SK-N-MC (cell line): ENCODE data around the gene GORASP1.

Source experiments
- DNase-seq: peaks from one replicate; pipeline ENCODE4 v3.0.0-alpha.2; 2011; ENCODE audit warnings: low read depth, low spot score
- H3K27ac ChIP-seq: fragments of 200-600 bp; sonication (generic); 2 replicates; pipeline ENCODE4 v1.5.1; 2016; ENCODE audit warnings: mixed run types
- H3K36me3 ChIP-seq: fragments of 200-600 bp; sonication (generic); 2 replicates; pipeline ENCODE4 v1.6.1; 2017; ENCODE audit warnings: antibody characterized with exemption, low read length, mixed read lengths; ENCODE audit not compliant: insufficient read depth
- H3K4me3 ChIP-seq: fragments of 200-600 bp; sonication (generic); 2 replicates; pipeline ENCODE4 v1.5.1; 2016
- H3K9ac ChIP-seq: fragments of 200-600 bp; sonication (generic); 2 replicates; pipeline ENCODE4 v1.8.0; 2017; ENCODE audit warnings: mixed run types, mixed read lengths; ENCODE audit not compliant: insufficient read length
- H3K9me3 ChIP-seq: fragments of 200-600 bp; sonication (generic); 2 replicates; pipeline ENCODE4 v1.6.1; 2017; ENCODE audit warnings: low read depth, mild to moderate bottlenecking, antibody characterized with exemption, low read length, moderate library complexity, mixed read lengths
- EZH2 ChIP-seq: fragments of 200-600 bp; sonication (generic); IDR thresholded peaks from one replicate; pipeline ENCODE4 v1.6.1; 2017; ENCODE audit warnings: antibody characterized with exemption
- FOXP2 ChIP-seq: optimal IDR thresholded peaks from 2 replicates; pipeline ENCODE3; 2011; ENCODE audit warnings: mild to moderate bottlenecking, moderate library complexity; ENCODE audit not compliant: insufficient read depth; ENCODE audit errors: extremely low read length, control extremely low read depth
- POLR2AphosphoS5 ChIP-seq: IDR thresholded peaks from 2 replicates; pipeline ENCODE4 v1.6.1; 2012; ENCODE audit warnings: mild to moderate bottlenecking, low read depth, low read length, borderline replicate concordance

The GORASP1 gene

DNA sequence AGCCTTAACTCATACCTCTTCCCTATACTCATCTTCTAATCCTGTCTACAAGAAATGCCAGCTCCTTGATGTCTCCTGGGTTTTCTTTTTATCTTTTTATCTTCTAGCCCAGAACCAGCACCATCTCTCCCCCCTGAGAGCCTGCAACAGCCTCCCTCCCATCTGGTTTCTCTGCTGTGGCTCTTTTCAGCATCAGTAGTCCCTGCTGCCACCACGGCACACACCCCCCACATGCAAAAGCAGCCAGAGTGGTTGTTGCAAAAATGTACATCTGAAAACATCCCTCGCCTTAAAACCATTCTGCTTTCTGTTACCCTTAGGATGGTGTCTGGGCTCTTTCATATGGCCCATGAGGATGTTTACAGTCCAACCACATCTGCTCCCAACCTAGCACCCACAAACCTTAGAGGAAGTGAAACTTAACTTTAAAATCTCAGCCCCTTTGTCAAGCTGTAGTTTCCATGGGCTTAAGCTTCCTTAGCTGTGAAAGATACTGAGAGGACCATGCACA lies 828 bp upstream of the GORASP1 start:
- H3K36me3 ChIP-seq: no peaks in the 10 kb centered on the region
- H3K27ac ChIP-seq: no peak overlapping the region
- DNase-seq: no peak
- no peak overlapping the region for H3K9ac ChIP-seq
- TF ChIP-seq POLR2AphosphoS5 (no peak), FOXP2 (no peak), EZH2 (no peak)
- H3K4me3 ChIP-seq: peak overlapping the region; percentile 79
- H3K9me3 ChIP-seq: no peaks in the 10 kb centered on the region

DNA sequence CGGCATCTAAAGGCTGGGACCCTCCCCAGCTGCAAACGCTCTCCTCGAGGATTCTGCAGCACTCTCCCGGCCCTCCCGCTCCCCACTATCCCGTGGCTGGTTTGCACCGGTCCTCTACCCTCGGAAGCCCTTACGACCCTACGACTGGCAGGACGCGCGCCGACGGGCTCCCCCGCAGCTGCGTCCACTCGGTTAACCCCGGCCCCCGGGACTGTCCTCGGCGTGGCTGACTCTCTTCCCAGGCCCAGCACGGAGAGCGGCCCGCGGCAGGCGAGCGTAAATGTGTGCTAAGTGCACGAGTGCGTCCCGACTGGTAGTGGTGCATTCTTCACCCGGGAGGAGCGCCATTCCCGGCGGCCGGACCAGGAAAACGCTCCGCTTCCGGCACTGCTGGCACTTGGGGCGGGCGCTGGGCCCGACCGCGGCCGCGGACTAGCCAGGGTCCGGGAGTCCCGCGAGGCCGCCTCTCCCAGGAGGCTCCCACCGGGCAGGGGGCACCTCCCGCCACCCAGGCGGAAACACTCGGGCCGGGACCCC lies 508 bp downstream of the GORASP1 start:
- Histone ChIP-seq H3K9me3 (no peaks in the 10 kb centered on the region), H3K36me3 (no peaks in the 10 kb centered on the region), H3K27ac (no peak overlapping the region), H3K4me3 (peak overlapping the region; percentile 79), H3K9ac (peak overlapping the region; percentile 67)
- no peak for DNase-seq
- TF ChIP-seq EZH2: no peak
- TF ChIP-seq FOXP2: no peak
- TF ChIP-seq POLR2AphosphoS5: no peak

DNA sequence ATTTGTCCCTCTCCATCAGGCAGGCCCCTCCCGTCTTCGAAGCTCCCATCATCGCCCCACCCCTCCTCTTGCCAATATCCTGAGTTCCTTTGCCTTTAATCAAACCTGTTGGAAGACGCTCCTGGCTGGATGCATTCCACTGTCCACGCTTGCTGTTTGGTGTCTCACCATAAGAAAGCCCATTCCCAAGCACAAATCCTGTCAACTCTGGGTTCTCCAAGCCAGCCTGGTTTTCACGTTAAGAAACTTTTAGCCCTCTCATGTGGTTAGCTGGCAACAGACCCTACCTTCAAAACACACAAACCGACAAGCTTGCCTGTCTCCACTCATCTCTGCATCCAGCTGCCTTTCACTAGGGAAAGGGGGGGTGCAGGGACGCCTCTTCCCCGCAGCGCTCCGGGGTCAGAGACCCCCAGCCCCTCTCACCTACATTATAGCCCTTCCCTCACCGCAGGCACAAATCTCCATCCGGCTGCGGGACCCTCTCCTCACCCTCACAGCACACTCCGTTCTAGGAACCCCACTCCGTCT lies 1.1 kb downstream of the GORASP1 start:
- no peak for DNase-seq
- Histone ChIP-seq H3K9me3 (no peaks in the 10 kb centered on the region), H3K36me3 (no peaks in the 10 kb centered on the region), H3K9ac (peak overlapping the region; percentile 67), H3K27ac (no peak overlapping the region), H3K4me3 (peak overlapping the region; percentile 79)
- no peak for TF ChIP-seq EZH2
- no peak for TF ChIP-seq FOXP2
- no peak for TF ChIP-seq POLR2AphosphoS5

DNA sequence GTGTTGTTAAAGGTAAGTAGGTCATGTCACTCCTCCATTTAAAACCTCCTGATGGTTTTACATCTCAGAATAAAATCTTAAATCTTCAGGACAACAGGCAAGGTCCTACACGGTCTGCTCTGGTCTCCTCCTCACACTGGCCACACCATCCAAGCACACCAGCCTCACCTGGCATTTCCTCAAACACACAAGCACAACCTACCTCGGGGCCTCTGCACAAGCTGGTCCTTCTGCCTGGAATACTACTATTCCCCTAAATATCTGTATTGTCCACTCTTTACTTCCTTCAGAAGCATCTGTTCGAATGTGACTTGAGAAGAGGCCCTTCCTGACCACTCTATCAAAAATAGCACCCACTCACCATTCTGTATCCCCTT lies 1.8 kb downstream of the GORASP1 start:
- no peaks in the 10 kb centered on the region for H3K9me3 ChIP-seq
- no peak for DNase-seq
- no peak overlapping the region for H3K4me3 ChIP-seq
- H3K9ac ChIP-seq: no peak overlapping the region
- TF ChIP-seq FOXP2 (no peak), EZH2 (no peak), POLR2AphosphoS5 (no peak)
- H3K36me3 ChIP-seq: no peaks in the 10 kb centered on the region
- no peak overlapping the region for H3K27ac ChIP-seq

DNA sequence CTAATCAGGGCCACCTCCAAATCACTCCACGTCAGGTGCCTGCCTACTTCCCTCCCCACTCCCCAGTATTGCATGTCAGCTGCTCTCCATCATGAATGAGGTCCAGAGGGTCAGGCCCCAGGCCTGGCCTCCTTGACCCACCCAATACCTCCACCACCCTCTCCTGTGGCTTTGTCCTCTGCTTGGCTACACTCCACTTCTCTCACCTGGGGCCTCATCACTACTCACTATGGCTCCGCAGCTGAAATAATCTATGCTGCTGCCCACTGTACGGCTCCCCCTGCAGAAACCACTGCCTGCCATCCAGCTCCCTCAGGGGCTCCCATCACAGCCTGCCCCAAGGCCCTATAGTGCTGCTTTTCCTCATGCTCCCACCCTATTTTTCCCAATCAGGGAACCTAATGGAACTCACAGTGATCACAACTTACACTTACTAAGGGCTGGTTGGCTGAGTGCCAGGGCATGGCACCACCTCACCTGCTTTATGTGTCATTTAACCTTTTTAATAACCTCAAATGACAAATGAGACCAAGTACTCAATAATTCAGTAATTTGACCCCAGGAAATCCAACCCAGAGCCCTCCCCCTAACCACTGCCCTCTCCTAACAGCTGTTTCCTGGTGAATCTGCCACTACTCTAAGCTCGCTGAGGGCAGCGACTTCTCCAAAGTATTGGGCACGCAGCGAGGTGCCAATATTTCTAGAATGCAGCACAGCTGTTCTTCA lies 2.3 kb downstream of the GORASP1 start:
- no peak overlapping the region for H3K27ac ChIP-seq
- DNase-seq: no peak
- no peak overlapping the region for H3K4me3 ChIP-seq
- H3K9ac ChIP-seq: no peak overlapping the region
- H3K9me3 ChIP-seq: no peaks in the 10 kb centered on the region
- no peaks in the 10 kb centered on the region for H3K36me3 ChIP-seq
- no peak for TF ChIP-seq EZH2
- TF ChIP-seq FOXP2: no peak
- TF ChIP-seq POLR2AphosphoS5: no peak

DNA sequence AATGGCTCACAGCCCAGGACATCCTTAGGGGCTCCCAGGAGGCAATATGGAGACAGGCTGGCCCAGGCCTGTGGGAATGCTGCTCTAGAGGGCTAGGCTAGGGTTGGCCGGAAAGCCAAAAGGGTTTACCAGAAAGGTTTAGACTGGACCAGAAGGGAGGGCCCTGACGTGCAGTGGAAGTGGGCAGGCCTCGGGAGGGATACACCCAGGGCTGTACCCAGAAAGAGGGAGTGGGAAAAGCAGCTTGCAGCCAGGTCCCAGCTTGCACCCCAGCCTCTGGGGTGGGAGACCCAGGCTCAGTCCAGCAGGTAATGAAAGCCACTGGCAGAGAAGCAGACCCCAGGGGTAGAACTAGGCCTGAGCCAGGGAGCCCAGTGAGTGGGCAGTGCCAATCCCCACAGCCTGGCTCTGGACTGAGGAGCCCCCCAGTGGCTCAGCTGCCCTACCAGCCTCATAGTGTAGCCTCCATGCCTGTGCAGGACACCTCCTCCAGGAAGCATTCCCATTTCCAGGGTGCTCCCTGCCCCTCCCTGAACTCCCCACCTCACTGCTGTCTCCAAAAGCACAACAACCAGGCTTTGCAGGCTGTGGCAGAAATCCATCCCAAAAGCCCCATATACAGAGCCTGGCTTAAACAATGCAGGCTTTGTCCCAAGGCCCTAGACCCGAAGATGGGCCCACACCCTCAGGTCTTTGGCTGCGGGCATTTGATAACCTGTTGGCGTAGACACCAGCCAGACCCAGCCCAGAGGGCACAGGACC lies 3.5 kb downstream of the GORASP1 start:
- Histone ChIP-seq H3K4me3 (no peak overlapping the region), H3K27ac (no peak overlapping the region), H3K9me3 (no peaks in the 10 kb centered on the region), H3K36me3 (no peaks in the 10 kb centered on the region), H3K9ac (no peak overlapping the region)
- no peak for DNase-seq
- TF ChIP-seq POLR2AphosphoS5: no peak
- no peak for TF ChIP-seq FOXP2
- TF ChIP-seq EZH2: no peak

DNA sequence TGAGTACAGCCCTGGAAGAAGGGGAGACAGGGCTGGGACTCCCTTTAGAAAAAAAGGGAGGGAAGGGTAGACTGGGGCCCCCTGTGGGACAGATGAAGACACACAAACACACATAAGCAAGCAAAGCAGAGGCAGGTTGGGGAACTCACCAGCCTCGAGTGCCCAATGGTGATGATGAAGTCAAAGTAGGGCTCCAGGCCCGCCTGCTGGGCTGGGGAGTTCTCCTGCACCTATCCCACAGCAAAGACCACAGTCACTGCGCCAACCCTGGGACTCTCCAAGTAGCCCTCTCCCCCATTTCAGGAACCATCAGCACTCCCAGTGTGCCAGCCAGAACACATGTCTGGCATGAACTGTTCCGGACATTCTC lies 4.1 kb downstream of the GORASP1 start:
- Histone ChIP-seq H3K9ac (no peak overlapping the region), H3K36me3 (no peaks in the 10 kb centered on the region; the same call in 1 of the 2 replicates), H3K27ac (no peak overlapping the region), H3K4me3 (no peak overlapping the region), H3K9me3 (no peaks in the 10 kb centered on the region)
- TF ChIP-seq FOXP2: no peak
- no peak for TF ChIP-seq EZH2
- no peak for TF ChIP-seq POLR2AphosphoS5
- no peak for DNase-seq
